ENCODE measurements around the gene SLC25A52.
"Not testable (repeated sequence)": the region's sequence is repeated elsewhere in the genome, so short reads cannot be mapped to it uniquely, and the experiment has no call there.

The SLC25A52 gene

GRCh38 chr18:31738460-31739407 lies 21.9 kb downstream of the SLC25A52 start:
- H3F3A ChIP-seq (ENCODE audit: low read depth): no peaks in the 10 kb centered on the region
- TF ChIP-seq CTCF (conservative IDR thresholded peaks at IDR 0.05; ENCODE audit: low read length): no peak
- TF ChIP-seq EZH2phosphoT487 (IDR thresholded peaks at IDR 0.05; ENCODE audit: borderline replicate concordance): no peak

DNA sequence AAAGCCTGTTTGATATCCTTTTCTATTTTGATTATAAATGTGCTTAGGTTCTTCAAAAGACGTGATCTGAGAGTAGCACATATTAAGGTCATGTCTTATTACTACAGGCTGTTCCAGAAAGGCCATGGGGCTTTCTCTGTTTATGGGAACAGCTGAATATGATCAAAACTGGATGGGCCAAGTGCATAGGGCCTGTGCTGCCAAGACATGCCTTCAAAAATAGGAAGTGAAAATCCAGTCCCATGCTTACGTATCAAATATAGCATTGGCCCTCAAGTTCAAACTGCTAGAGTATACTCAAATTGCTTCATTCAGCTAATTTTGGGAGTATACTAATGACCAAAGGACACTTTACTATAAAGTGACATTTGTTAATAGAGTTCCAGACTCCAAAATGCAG lies 24.1 kb downstream of the SLC25A52 start:
- Histone ChIP-seq H3F3A (ENCODE audit: low read depth) (no peaks in the 10 kb centered on the region), H3K9me2 (replicated peaks; ENCODE audit: low read depth, low read length) (no peaks in the 10 kb centered on the region), H4K20me1 (ENCODE audit: insufficient read depth, low read length, poor library complexity, severe bottlenecking) (no peaks in the 10 kb centered on the region), H3K9me3 (ENCODE audit: insufficient read depth, low read depth, low read length) (no peaks in the 10 kb centered on the region), H3K4me3 (ENCODE audit: low read length, poor library complexity, severe bottlenecking) (no peak overlapping the region), H3K4me2 (ENCODE audit: low read depth, low read length, poor library complexity, severe bottlenecking) (no peak overlapping the region), H3K9ac (ENCODE audit: low read depth, low read length, poor library complexity, severe bottlenecking) (no peak overlapping the region), H3K79me2 (ENCODE audit: insufficient read depth, low read length) (no peaks in the 10 kb centered on the region), H3K27me3 (ENCODE audit: insufficient read depth, low read length, poor library complexity, severe bottlenecking) (no peaks in the 10 kb centered on the region), H3K4me1 (ENCODE audit: insufficient read depth, low read length, poor library complexity, severe bottlenecking) (no peaks in the 10 kb centered on the region), H3K36me3 (ENCODE audit: insufficient read depth, low read length) (no peaks in the 10 kb centered on the region), H2AFZ (ENCODE audit: low read length) (no peak overlapping the region)
- TF ChIP-seq EZH2phosphoT487 (IDR thresholded peaks at IDR 0.05; ENCODE audit: borderline replicate concordance) (no peak), CTCF (conservative IDR thresholded peaks at IDR 0.05; ENCODE audit: low read length) (no peak)

More at GRCh38 chr18:31738460-31739407, 21.9 kb downstream of the SLC25A52 start:
- H3K9me2 ChIP-seq (replicated peaks; ENCODE audit: low read depth, low read length): no peaks in the 10 kb centered on the region
- H2AFZ ChIP-seq (ENCODE audit: low read length): 0 out of 2 replicates have a peak overlapping the region, but pooled peaks have one; percentile 49
- H3K79me2 ChIP-seq (ENCODE audit: insufficient read depth, low read length): no peaks in the 10 kb centered on the region
- no peaks in the 10 kb centered on the region for H3K4me1 ChIP-seq (ENCODE audit: insufficient read depth, low read length, poor library complexity, severe bottlenecking)
- no peaks in the 10 kb centered on the region for H3K9me3 ChIP-seq (ENCODE audit: insufficient read depth, low read depth, low read length)
- no peaks in the 10 kb centered on the region for H3K27me3 ChIP-seq (ENCODE audit: insufficient read depth, low read length, poor library complexity, severe bottlenecking)
- H3K9ac ChIP-seq (ENCODE audit: low read depth, low read length, poor library complexity, severe bottlenecking): no peak overlapping the region
- H3K4me3 ChIP-seq (ENCODE audit: low read length, poor library complexity, severe bottlenecking): no peak overlapping the region
- H3K36me3 ChIP-seq (ENCODE audit: insufficient read depth, low read length): no peaks in the 10 kb centered on the region
- no peaks in the 10 kb centered on the region for H4K20me1 ChIP-seq (ENCODE audit: insufficient read depth, low read length, poor library complexity, severe bottlenecking)
- H3K4me2 ChIP-seq (ENCODE audit: low read depth, low read length, poor library complexity, severe bottlenecking): no peak overlapping the region

DNA sequence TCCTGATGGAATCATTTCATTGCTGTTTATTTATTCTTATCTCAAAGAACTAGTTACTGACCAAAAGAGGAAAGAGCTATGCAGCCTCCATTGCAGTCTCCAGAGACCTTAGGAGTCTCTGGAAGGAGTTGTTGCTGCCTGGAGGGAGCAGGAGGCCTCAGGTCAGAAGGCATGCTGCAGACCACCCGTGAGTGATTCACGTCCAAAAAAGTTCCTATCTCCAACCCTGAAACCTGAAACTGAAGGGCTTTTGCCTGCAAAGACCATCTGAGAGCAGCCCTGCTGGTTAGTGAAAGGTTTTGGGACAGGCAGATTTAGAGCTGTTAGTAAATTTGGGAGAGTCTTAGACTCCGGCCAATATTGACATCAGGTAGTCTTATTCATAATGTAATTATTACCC lies 29.1 kb downstream of the SLC25A52 start:
- no peak overlapping the region for H3K4me2 ChIP-seq (ENCODE audit: low read depth, low read length, poor library complexity, severe bottlenecking)
- H3K9ac ChIP-seq (ENCODE audit: low read depth, low read length, poor library complexity, severe bottlenecking): no peak overlapping the region
- H4K20me1 ChIP-seq (ENCODE audit: insufficient read depth, low read length, poor library complexity, severe bottlenecking): no peaks in the 10 kb centered on the region
- H3K4me1 ChIP-seq (ENCODE audit: insufficient read depth, low read length, poor library complexity, severe bottlenecking): no peaks in the 10 kb centered on the region
- no peak overlapping the region for H3K4me3 ChIP-seq (ENCODE audit: low read length, poor library complexity, severe bottlenecking)
- no peaks in the 10 kb centered on the region for H3K9me2 ChIP-seq (replicated peaks; ENCODE audit: low read depth, low read length)
- H3K36me3 ChIP-seq (ENCODE audit: insufficient read depth, low read length): no peaks in the 10 kb centered on the region
- H3K27me3 ChIP-seq (ENCODE audit: insufficient read depth, low read length, poor library complexity, severe bottlenecking): no peaks in the 10 kb centered on the region
- no peaks in the 10 kb centered on the region for H3K79me2 ChIP-seq (ENCODE audit: insufficient read depth, low read length)
- no peak overlapping the region for H2AFZ ChIP-seq (ENCODE audit: low read length)
- H3F3A ChIP-seq (ENCODE audit: low read depth): no peaks in the 10 kb centered on the region
- H3K9me3 ChIP-seq (ENCODE audit: insufficient read depth, low read depth, low read length): no peaks in the 10 kb centered on the region
- TF ChIP-seq EZH2phosphoT487 (IDR thresholded peaks at IDR 0.05; ENCODE audit: borderline replicate concordance): no peak

DNA sequence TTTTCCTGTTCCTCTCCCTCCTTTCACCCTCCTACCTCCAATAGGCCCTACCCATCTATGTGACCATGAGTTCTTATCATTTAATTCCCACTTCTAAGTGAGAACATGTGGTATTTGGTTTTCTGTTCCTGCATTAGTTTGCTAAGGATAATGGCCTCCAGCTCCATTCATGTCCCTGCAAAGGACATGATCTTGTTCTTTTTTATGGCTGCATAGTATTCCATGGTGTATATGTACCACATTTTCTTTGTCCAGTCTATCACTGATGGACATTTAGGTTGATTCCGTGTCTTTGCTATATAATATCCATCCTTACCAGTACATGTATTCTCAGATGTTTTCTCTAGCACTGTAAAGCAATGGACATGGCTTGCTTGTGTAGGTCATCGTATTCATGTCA lies 31.5 kb downstream of the SLC25A52 start:
- not testable (repeated sequence) for H3F3A ChIP-seq (ENCODE audit: low read depth); H3K4me3 ChIP-seq (ENCODE audit: low read length, poor library complexity, severe bottlenecking); H3K9me3 ChIP-seq (ENCODE audit: insufficient read depth, low read depth, low read length); H3K36me3 ChIP-seq (ENCODE audit: insufficient read depth, low read length); H3K27me3 ChIP-seq (ENCODE audit: insufficient read depth, low read length, poor library complexity, severe bottlenecking); H4K20me1 ChIP-seq (ENCODE audit: insufficient read depth, low read length, poor library complexity, severe bottlenecking); H3K9me2 ChIP-seq (replicated peaks; ENCODE audit: low read depth, low read length); H3K4me1 ChIP-seq (ENCODE audit: insufficient read depth, low read length, poor library complexity, severe bottlenecking); H3K9ac ChIP-seq (ENCODE audit: low read depth, low read length, poor library complexity, severe bottlenecking); H3K4me2 ChIP-seq (ENCODE audit: low read depth, low read length, poor library complexity, severe bottlenecking); H2AFZ ChIP-seq (ENCODE audit: low read length); H3K79me2 ChIP-seq (ENCODE audit: insufficient read depth, low read length)
